AG10803 (cell line): ENCODE results near the gene RANBP3.

ENCODE experiments used
- DNase-seq: peaks from one replicate; pipeline ENCODE4 v3.0.0; 2010; ENCODE audit warnings: low read depth
- H3K4me3 ChIP-seq: 2 replicates; pipeline ENCODE4 v1.5.1; 2011; ENCODE audit warnings: mild to moderate bottlenecking, low read length, control low read depth
- TF ChIP-seq, protein P1 (sequence below): conservative IDR thresholded peaks from 2 replicates; pipeline ENCODE4 v1.5.1; 2011; ENCODE audit warnings: mild to moderate bottlenecking, low read length, control low read depth, inconsistent platforms

The RANBP3 gene

DNA sequence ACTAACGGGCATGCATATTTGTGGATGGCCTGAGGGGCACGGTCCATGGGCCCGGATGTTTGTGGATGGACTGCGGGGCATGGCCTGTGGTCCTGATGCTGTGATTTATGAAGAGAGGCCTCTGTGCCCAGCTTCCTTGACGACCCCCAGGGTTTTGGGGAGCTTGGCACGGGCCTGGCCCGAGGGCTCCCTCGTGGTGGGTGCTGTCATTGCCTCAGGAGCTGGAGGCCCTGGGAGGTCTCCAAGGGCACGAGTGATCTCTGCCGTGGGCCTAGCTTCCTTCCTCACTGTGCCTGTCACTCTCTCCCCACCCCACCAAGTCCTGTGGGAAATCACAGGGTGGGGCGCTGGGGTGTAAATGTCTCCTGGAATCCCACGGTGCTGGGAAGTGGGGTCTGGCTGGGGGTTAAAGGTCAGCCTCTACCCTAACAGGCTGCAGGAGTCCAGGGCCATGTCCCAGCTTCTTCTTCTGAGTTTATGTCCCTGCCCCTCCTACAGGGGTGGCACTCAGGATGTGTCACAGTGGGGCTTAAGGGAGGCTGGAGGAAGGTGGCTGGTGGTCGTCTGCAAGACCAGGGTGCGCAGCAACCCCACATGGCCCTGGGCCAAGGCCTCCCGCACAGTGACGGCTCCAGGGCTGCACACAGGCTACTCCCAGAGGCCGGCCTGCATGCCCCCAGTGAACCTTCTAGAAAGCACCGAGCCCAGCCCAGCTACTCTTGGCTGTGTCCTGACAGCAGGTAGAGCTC is 27.6 kb upstream of the RANBP3 start:
- TF ChIP-seq, protein P1, sequence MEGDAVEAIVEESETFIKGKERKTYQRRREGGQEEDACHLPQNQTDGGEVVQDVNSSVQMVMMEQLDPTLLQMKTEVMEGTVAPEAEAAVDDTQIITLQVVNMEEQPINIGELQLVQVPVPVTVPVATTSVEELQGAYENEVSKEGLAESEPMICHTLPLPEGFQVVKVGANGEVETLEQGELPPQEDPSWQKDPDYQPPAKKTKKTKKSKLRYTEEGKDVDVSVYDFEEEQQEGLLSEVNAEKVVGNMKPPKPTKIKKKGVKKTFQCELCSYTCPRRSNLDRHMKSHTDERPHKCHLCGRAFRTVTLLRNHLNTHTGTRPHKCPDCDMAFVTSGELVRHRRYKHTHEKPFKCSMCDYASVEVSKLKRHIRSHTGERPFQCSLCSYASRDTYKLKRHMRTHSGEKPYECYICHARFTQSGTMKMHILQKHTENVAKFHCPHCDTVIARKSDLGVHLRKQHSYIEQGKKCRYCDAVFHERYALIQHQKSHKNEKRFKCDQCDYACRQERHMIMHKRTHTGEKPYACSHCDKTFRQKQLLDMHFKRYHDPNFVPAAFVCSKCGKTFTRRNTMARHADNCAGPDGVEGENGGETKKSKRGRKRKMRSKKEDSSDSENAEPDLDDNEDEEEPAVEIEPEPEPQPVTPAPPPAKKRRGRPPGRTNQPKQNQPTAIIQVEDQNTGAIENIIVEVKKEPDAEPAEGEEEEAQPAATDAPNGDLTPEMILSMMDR = no peak
- H3K4me3 ChIP-seq = no peak overlapping the region
- no peak for DNase-seq

DNA sequence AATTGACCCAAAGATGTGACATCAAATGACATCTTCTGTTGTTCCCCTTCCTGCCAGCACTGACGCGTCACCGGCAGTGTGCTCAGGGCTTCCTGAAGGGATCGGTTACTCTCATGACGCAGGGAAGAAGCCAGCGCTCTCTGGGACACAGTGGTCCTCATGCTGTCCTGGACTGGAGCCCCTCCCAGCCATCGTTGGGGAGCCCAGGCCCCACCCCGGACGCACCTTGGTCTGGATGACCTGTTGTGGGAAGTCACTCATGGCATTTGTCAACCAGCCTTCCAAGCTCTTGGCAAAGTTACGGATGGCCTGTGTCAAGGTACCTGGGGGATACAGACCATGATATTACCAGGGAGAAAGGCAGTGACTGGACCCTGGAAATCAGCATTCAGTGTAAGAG is 26.0 kb upstream of the RANBP3 start:
- TF ChIP-seq, protein P1 = no peak
- no peak for DNase-seq
- no peak overlapping the region for H3K4me3 ChIP-seq

DNA sequence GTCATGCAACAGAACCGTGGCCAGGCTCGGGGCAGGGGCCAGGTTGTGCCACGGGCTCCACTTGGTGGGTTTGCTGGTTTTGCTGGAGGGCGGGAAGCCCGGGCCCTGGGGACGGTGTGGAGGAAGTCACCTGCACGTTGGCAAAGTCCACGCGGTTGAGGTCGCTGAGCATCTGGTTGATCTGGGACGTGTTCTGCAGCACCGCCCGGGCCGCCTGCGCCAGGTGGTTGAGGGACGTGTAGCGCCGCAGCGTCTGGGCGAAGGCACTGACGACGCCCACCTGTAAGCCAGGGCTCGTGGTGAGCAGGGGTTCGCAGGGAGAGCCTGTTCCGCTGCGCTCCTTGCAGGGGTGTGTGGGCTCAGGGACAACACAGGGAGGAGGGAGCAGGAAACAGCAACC is 24.7 kb upstream of the RANBP3 start:
- H3K4me3 ChIP-seq = no peak overlapping the region
- TF ChIP-seq, protein P1 = no peak
- no peak for DNase-seq

DNA sequence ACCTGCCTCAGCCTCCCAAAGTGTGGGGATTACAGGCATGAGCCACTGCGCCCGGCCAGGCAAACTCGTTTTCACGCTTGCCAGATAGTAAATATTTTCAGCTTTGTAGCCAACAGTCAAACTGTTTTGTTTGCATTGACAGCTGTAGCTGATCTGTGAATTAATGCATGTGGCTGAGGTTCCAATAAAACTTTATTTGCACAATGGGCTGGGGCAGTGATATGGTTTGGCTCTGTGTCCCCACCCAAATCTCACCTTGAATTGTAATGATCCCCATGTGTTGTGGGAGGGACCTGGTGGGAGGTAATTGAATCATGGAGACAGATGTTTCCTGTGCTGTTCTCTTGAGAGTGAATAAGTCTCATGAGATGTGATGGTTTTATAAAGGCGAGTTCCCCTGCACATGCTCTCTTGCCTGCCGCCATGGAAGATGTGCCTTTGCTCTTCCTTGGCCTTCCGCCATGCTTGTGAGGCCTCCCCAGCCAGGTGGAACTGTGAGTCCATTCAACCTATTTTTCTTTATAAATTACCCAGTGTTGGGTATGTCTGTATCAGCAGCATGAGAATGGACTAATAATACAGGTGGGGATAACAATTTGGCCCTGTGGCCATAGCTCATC is 22.4 kb upstream of the RANBP3 start:
- no peak overlapping the region for H3K4me3 ChIP-seq
- TF ChIP-seq, protein P1 = no peak

DNA sequence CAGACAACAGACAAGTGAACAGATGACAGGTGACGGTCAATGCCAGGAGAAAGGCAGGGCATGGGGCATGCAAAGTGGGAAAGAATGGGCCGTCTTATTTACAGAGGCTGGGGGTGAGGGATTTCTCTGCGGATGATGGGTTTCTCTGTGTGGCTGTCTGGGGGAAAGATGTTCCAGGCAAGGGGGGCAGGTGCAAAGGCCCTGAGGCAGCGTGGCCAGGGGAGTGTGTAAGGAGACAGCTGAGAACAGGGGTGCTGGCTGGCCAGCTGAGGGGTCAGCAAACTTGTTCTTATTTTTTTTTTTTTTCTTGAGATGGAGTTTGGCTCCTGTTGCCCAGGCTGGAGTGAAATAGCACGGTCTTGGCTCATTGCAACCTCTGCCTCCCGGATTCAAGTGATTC is 21.8 kb upstream of the RANBP3 start:
- no peak overlapping the region for H3K4me3 ChIP-seq
- no peak for DNase-seq
- TF ChIP-seq, protein P1 = no peak

More for the DNA sequence above, 22.4 kb upstream of the RANBP3 start:
- no peak for DNase-seq

DNA sequence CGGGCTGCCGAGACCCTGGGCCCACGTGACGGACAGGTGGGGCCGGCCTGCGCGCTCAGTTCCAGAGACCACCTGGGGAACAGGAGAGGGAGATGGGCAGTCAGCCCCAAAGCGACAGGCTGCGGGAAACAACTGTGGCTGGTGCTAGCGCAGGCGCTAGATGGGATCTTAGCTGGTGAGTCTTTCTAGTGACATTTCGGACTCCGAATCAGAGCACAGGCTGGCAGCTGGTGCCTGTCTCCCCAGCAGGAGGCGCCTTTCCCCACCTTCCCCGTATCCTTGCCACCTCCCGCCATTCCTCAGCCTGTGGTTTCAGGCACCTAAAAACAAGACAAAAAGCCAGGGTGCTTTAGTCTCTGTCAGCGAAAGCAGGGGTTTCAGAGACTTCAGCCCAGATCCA is 19.4 kb upstream of the RANBP3 start:
- no peak for DNase-seq
- TF ChIP-seq, protein P1 = no peak; the same call in 1 of the 2 replicates
- H3K4me3 ChIP-seq = no peak overlapping the region

DNA sequence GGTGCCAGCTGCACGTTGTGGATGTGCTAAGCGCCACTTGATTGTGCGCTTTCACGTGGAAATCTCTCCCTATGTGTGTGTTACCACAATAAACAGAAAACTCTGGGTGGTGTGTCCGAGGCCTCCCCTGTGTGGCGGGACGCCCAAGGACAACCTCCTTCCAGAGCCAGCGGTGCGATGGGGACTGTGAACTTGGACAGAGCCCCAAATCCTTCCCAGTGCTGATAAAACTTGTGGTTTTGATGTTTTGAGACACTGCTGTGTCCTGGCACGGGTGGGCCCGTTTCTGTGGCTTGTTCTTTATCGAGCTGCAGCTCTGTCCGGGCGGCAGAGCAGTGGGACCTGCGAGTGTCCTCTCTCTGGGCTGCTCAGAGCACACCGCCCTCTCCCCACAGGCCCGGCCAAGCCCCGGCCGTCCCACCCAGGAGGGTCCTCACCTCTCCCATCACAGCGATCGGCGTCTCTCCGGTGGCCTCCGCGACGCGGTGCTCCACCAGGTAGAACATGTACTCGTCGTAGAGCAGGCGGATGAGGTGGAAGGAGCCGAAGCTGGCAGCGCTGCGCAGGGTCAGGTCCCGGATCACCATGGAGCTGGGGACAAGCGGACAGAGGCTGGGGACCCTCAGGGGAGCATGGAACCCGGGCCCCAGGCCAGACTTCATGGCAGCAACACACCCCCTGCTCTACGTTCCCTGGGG is 18.8 kb upstream of the RANBP3 start:
- no peak overlapping the region for H3K4me3 ChIP-seq
- DNase-seq = no peak
- TF ChIP-seq, protein P1 = no peak
